PFSK-1 (cell line): ENCODE measurements around the gene IL4I1.

Source experiments
- FOXP2 ChIP-seq: optimal IDR thresholded peaks from 2 replicates; pipeline ENCODE3; 2011; ENCODE audit warnings: borderline replicate concordance, control low read depth, inconsistent platforms; ENCODE audit not compliant: insufficient read depth; ENCODE audit errors: extremely low read length, extremely low read depth
- POLR2AphosphoS5 ChIP-seq: IDR thresholded peaks from 2 replicates; pipeline ENCODE4 v1.6.1; 2012; ENCODE audit warnings: low read depth, mild to moderate bottlenecking, control low read depth, low read length, moderate library complexity
- TF ChIP-seq, protein P1 (sequence below), 2 experiments: IDR thresholded peaks; 2 replicates each; pipeline versions ENCODE4 v1.6.1 to v1.8.0; 2011 to 2012; ENCODE audit warnings: low read depth in 2 of 2, low read length in 2 of 2, control low read depth in 1 of 2, inconsistent platforms in 1 of 2, mild to moderate bottlenecking in 1 of 2, moderate library complexity in 1 of 2; ENCODE audit not compliant: insufficient read depth in 1 of 2

DNA sequence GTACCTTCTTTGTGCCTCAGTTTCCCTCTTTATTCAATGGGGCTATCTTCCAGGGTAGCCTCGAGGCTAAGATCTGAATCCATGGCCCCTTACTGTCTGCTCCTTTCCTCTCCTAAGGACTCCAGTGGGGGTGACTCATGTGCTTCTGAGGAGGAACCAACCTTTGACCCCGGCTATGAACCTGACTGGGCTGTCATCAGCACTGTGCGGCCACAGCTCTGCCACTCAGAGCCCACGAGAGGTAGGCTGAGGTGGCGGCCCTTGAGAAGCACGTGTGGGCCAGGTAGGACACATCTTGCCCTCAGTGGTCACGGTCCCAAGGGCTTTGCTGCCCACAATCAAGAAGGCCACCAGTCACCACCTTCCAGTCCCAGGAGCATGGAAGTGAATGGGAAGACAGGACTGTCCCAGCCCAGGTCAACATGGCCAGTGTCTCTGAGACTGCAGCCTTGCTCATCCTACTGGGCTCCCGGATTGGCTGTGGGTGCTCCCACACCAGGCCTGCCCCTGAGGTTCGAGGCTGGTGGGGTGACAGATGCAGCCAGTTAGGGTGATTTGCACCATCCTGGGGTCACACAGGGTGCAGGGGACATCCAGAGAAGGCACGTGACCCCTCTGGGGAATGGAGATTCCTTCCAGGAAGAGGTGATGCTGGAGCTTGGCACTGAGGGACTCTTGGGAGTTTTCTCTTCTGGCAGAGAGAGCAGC, 16.4 kb downstream of the IL4I1 start:
- no peak for TF ChIP-seq FOXP2
- TF ChIP-seq POLR2AphosphoS5 = no peak
- TF ChIP-seq, protein P1, sequence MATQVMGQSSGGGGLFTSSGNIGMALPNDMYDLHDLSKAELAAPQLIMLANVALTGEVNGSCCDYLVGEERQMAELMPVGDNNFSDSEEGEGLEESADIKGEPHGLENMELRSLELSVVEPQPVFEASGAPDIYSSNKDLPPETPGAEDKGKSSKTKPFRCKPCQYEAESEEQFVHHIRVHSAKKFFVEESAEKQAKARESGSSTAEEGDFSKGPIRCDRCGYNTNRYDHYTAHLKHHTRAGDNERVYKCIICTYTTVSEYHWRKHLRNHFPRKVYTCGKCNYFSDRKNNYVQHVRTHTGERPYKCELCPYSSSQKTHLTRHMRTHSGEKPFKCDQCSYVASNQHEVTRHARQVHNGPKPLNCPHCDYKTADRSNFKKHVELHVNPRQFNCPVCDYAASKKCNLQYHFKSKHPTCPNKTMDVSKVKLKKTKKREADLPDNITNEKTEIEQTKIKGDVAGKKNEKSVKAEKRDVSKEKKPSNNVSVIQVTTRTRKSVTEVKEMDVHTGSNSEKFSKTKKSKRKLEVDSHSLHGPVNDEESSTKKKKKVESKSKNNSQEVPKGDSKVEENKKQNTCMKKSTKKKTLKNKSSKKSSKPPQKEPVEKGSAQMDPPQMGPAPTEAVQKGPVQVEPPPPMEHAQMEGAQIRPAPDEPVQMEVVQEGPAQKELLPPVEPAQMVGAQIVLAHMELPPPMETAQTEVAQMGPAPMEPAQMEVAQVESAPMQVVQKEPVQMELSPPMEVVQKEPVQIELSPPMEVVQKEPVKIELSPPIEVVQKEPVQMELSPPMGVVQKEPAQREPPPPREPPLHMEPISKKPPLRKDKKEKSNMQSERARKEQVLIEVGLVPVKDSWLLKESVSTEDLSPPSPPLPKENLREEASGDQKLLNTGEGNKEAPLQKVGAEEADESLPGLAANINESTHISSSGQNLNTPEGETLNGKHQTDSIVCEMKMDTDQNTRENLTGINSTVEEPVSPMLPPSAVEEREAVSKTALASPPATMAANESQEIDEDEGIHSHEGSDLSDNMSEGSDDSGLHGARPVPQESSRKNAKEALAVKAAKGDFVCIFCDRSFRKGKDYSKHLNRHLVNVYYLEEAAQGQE (IDR thresholded peaks at IDR 0.05; ENCODE audit: insufficient read depth in 1 of 2, low read depth in 2 of 2, low read length in 2 of 2) = no peak
